ENCODE data around the gene KPNA3. TPM values are rescaled to one million over a fixed set of nuclear protein-coding genes. Genes with fewer than 3 reads are reported as not detected.

The KPNA3 gene
- total and polyA plus RNA-seq, 2 donors (not counting 3 experiments of a cell fraction or from before 2014, with no cell fraction given) = 19.6 to 60.4 TPM

DNA sequence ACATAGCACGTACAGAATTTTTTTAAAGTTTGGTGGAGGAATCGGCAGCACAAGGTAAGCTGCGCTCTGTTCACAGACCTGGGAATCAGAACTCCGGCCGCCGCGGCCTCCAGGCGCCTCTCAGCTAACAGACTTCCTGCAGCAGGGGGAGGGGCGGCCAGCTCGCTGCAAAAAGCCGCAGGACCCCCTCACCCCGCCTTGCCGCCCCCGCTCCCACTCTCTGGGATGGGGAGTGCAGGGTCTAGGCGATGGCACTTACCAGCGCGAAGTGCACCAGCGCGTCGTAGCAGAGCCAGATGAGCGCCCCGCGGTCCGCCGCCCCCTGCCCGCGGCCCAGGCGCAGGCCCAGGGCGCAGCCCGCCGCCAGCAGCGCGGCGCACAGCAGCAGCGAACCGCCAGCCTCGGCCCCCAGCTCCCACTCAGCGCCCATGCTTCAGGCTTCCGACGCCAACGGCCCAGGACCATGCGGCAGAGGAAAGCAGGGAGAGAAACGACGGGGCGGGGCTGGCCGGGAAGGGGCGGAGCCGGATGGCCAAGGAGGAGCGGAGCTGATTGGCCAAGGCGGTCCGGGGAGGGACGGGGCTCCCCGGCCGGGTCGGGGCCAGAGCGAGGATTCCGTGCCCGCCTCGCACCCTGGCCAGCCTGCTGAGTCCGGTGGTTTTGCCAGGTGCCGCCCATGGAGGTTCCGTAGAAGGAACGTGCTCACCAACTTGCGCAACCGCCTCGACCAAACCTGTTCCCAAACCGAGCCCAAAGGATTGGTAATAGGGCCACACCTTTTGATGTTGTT is 101.3 kb downstream of the KPNA3 start, which contains the start of gene EBPL:
Gene EBPL (minus strand): TSS at position 492 of the 790 bp plus-strand sequence. CDS start 62 bp downstream, at position 430.
- ChIA-PET CTCF (interaction anchor here (0.7 to 1.3 kb wide), 5 partner anchors 9 to 102 kb away, joined by 3 to 5 read pairs (median 3); partner anchors contain the start of gene KPNA3), POLR2A (no interaction called here)
- TF ChIP-seq POLR2A (IDR thresholded peaks at IDR 0.05; ENCODE audit: low read depth, low read length) = peak; percentile 84
- no peak for TF ChIP-seq JUN (IDR thresholded peaks at IDR 0.05; ENCODE audit: borderline replicate concordance, insufficient read depth, insufficient read length, low read depth)
- TF ChIP-seq POLR2AphosphoS5 (IDR thresholded peaks at IDR 0.05; ENCODE audit: insufficient read depth, low read depth, low read length) = peak; percentile 77
- TF ChIP-seq MYC (IDR thresholded peaks at IDR 0.05; ENCODE audit: low read depth, low read length) = no peak
- TF ChIP-seq FOS (IDR thresholded peaks at IDR 0.05; ENCODE audit: borderline replicate concordance, insufficient read depth, low read length) = no peak
- TF ChIP-seq MAX (IDR thresholded peaks at IDR 0.05; ENCODE audit: insufficient read depth, insufficient read length) = peak; percentile 62
- TF ChIP-seq GATA2 (IDR thresholded peaks at IDR 0.05; ENCODE audit: insufficient read depth, insufficient read length, low read depth, low read length) = no peak
- TF ChIP-seq EZH2 (IDR thresholded peaks at IDR 0.05; ENCODE audit: borderline replicate concordance, low read depth, low read length, severe bottlenecking) = no peak
- TF ChIP-seq, protein P1, sequence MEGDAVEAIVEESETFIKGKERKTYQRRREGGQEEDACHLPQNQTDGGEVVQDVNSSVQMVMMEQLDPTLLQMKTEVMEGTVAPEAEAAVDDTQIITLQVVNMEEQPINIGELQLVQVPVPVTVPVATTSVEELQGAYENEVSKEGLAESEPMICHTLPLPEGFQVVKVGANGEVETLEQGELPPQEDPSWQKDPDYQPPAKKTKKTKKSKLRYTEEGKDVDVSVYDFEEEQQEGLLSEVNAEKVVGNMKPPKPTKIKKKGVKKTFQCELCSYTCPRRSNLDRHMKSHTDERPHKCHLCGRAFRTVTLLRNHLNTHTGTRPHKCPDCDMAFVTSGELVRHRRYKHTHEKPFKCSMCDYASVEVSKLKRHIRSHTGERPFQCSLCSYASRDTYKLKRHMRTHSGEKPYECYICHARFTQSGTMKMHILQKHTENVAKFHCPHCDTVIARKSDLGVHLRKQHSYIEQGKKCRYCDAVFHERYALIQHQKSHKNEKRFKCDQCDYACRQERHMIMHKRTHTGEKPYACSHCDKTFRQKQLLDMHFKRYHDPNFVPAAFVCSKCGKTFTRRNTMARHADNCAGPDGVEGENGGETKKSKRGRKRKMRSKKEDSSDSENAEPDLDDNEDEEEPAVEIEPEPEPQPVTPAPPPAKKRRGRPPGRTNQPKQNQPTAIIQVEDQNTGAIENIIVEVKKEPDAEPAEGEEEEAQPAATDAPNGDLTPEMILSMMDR (IDR thresholded peaks at IDR 0.05; ENCODE audit: extremely low read depth in 1 of 2, insufficient read depth in 1 of 2, low read depth in 1 of 2, low read length in 2 of 2) = no peak
- H3K4me2 ChIP-seq (ENCODE audit: insufficient read depth, low read length) = peak within 1 kb of the TSS; percentile 88
- peak; percentile 92 for DNase-seq (ENCODE audit: low read depth, low spot score)
- H3K9ac ChIP-seq (replicated peaks; ENCODE audit: extremely low read depth, insufficient read depth, low read length) = peak within 1 kb of the TSS; percentile 54
- dilution Hi-C loops (cut with MboI; ENCODE audit: extremely low pct_ligation_motif_present, low sequenced_read_pairs) = no loop called here
- peaks cover 10% of the 10 kb centered on the region for H3K4me1 ChIP-seq (ENCODE audit: control insufficient read depth, extremely low read depth, insufficient read depth, low read length)
- H3K9me3 ChIP-seq (replicated peaks; ENCODE audit: control insufficient read depth, insufficient read depth, low read length) = no peaks in the 10 kb centered on the region
- H3K79me2 ChIP-seq (ENCODE audit: control insufficient read depth, insufficient read depth, low read length) = peaks cover 44% of the 10 kb centered on the region
- H2AFZ ChIP-seq (ENCODE audit: low read depth, low read length) = peak within 1 kb of the TSS; percentile 76
- BruUV-seq (replicated peaks) = no TSS peak
- no peaks in the 10 kb centered on the region for H3K9me1 ChIP-seq (replicated peaks; ENCODE audit: control insufficient read depth, extremely low read depth, insufficient read depth, low read length)
- intact Hi-C loops (cut with micrococcal nuclease) = loop anchor here (1.0 kb wide), 2 partner anchors 102 to 245 kb away; partner anchors contain the start of gene SPRYD7
- H3K36me3 ChIP-seq (ENCODE audit: control insufficient read depth in 2 of 2, extremely low read depth in 1 of 2, insufficient read depth in 2 of 2, low read length in 2 of 2) = peaks cover 0 to 1% of the 10 kb centered on the region in 2 experiments
- peak within 1 kb of the TSS; percentile 41 for H3K27ac ChIP-seq (ENCODE audit: insufficient read depth, low read depth, low read length)
- H3K27me3 ChIP-seq (ENCODE audit: control insufficient read depth in 2 of 2, insufficient read depth in 2 of 2, low read length in 2 of 2) = no peaks in the 10 kb centered on the region
- no peaks in the 10 kb centered on the region for H4K20me1 ChIP-seq (replicated peaks; ENCODE audit: control insufficient read depth, extremely low read depth, insufficient read depth, low read length)
- peak within 1 kb of the TSS; percentile 72 to 90 (median 85) for H3K4me3 ChIP-seq (replicated peaks in 1 of 3; ENCODE audit: insufficient read depth in 1 of 3, low read depth in 1 of 3, low read length in 3 of 3)
- peak; percentile 79 for FAIRE-seq
